Activated CD8-positive, alpha-beta memory T cell treated with anti-CD3 and anti-CD28 coated beads, Interleukin-2, amount 50 U/mL, for 24 hours (primary cell): ENCODE measurements around the gene UBAP2L.
A peak's percentile ranks its signal among the peaks of the same experiment; 100 is the strongest.
"Not testable (repeated sequence)": the region's sequence is repeated elsewhere in the genome, so short reads cannot be mapped to it uniquely, and the experiment has no call there.

ENCODE experiments used
- DNase-seq: peaks from one replicate; pipeline ENCODE4 v3.0.0-alpha.2; 2020; ENCODE audit errors: extremely low read depth

The UBAP2L gene

GRCh38 chr1:154205778-154206177, 15.0 kb upstream of the UBAP2L start:
- DNase-seq, result not testable (repeated sequence)

- DNase-seq, result no peak
Observed at GRCh38 chr1:154206196-154206595, 14.6 kb upstream of the UBAP2L start, which contains the start of gene CFAP141. Gene CFAP141, minus strand, starts transcription at chr1:154206333. Its CDS starts 26 bp downstream, at chr1:154206307.

DNA sequence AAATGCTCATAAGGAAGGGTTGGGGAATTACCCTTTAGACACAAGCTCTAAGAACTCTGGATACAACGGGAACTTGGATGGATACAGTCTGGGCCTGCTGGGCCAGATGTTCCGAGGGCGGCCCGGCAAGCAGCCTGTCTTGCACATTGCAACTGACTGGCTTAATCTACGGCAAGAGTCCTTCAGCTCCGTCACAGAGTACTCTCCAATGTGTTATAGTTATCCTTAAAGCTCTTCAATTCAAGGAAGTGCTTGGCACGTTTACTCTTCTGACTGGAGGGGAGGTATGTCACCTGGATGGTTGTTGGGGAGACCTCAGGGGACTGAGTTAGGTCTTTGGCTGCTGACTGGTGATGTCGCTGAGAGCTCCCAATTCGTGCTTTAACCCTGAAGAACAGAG, 13.5 kb upstream of the UBAP2L start:
- no peak for DNase-seq

- no peak for DNase-seq
Observed at GRCh38 chr1:154208677-154209388, 11.9 kb upstream of the UBAP2L start.

- DNase-seq, result no peak
Observed at GRCh38 chr1:154212083-154212482, 8.7 kb upstream of the UBAP2L start.

- DNase-seq, result no peak
Observed at GRCh38 chr1:154213274-154213673, 7.5 kb upstream of the UBAP2L start.

GRCh38 chr1:154218545-154218944, 2.2 kb upstream of the UBAP2L start:
- DNase-seq, result no peak

DNA sequence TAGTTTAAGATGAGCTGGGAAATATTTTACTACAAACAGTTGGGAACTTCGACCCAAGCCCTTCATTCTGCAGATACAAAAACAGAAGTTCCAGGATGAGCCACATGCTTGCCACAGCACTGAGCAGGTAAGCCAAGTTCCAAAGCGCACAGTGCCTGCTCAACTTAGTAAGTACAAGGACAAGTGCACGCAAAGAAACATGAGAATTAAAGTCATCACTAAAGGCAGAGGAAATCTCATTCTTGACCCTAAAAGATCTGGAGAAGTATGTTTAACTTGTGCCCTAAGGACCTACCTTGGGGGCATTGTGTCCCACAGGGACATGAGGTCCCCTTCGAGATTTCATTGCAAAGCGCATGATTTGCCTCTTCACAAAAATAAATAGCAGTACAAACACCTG, 1.2 kb upstream of the UBAP2L start:
- DNase-seq, result no peak

DNA sequence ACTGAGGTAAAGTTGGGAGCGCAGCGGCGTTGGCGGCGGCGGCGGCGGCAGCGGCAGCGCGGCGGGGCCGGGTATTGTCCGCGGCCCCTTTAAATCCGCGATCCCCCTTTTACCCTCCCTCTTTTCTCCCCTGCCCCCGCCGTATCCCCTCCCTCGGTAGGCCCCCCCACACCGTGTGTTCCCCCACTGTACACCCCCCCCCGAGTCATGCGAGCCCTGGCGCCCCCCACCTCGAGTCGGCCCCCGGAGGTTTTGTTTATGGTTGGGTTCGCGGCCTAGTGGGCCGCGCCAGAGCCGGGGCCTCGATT, 169 bp downstream of the UBAP2L start:
- DNase-seq, result no peak

GRCh38 chr1:154221278-154222001, 685 bp downstream of the UBAP2L start:
- peak; percentile 35 for DNase-seq

- no peak for DNase-seq
Observed at GRCh38 chr1:154222518-154222917, 1.8 kb downstream of the UBAP2L start.

- no peak for DNase-seq
Observed at GRCh38 chr1:154222918-154223317, 2.2 kb downstream of the UBAP2L start.

GRCh38 chr1:154223621-154224020, 2.9 kb downstream of the UBAP2L start:
- no peak for DNase-seq

GRCh38 chr1:154225370-154225769, 4.6 kb downstream of the UBAP2L start:
- no peak for DNase-seq

GRCh38 chr1:154231112-154231511, 10.4 kb downstream of the UBAP2L start:
- DNase-seq, result not testable (repeated sequence)

GRCh38 chr1:154233127-154233526, 12.4 kb downstream of the UBAP2L start:
- DNase-seq, result not testable (repeated sequence)

DNA sequence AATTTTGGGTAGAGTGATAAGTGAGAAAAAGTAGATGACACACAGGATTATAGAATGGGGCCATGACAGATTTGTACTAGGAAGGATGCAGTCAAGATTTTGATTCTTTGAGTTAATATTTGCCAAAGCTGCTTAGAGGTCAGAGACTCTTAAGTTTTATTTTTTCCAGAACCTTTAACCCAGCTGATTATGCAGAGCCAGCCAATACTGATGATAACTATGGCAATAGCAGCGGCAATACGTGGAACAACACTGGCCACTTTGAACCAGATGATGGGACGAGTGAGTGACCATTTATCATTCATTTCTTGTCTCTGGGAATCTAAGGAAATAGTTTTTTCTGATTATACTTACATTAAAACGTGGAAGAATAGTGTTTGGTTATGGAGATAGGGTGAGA, 16.1 kb downstream of the UBAP2L start:
- DNase-seq, result no peak

- no peak for DNase-seq
Observed at GRCh38 chr1:154237435-154237834, 16.7 kb downstream of the UBAP2L start.

DNA sequence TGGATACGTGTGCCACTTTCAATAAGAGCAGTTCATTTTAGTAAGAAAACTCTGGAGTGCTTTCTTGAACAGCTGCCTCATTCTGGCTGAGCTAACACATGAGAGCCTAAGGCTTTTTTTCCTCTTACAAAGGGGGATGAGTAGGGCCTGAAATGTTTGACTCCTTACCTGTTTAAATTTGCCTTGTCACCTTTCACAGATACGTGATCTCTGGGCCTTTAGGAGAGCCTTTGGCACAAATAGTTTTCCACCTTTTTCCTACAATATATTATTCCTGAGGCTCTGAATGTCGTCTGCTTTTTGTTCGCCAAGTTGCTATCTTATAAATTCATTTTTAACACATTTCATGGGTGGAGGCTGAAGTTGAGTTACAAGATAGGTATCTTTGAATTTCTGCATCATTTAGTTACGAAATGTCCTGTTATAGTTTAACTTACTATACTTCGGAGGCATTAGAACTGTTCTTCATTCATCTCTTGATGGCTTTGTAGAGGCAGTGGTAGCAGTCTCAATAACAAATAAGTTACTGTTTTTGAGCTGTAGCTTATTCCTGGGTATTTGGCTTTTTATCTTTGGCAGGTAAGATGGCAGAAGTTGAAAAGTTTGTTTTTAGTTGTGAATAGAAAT, 17.2 kb downstream of the UBAP2L start:
- no peak for DNase-seq

DNA sequence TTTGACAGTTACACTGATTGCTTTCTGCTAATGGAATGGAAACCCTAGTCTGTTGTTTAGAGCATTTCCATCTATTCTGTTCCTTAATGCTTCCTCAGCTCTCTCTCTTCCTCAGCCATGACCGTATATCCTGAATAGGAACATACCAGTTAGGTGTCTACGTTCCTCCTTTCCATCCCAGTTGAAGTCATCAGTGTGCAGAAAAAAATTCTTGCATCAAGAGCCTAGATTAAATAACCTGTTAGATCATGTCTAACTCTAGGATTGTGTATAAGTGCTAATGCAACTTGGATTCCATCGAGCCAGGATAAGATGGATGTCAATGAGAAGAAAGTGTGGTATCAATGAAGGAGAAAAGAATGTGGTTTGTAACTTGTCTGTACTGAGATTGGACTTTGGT, 18.7 kb downstream of the UBAP2L start:
- DNase-seq, result no peak

GRCh38 chr1:154240294-154240833, 19.6 kb downstream of the UBAP2L start:
- no peak for DNase-seq

GRCh38 chr1:154241703-154242351, 21.1 kb downstream of the UBAP2L start:
- no peak for DNase-seq
